Smooth muscle cell (in vitro differentiated cells): ENCODE data around the gene KCNMA1. TPM values are rescaled to one million over a fixed set of nuclear protein-coding genes. Genes with fewer than 3 reads are reported as not detected.

Experiments used
- DNase-seq: peaks from one replicate; lab custom pipeline; 2025; ENCODE audit not compliant: unreplicated experiment; lab: John Stamatoyannopoulos, UW
- H2AFZ ChIP-seq: fragments of 200-600 bp; sonication (generic); 2 replicates; pipeline ENCODE4 v1.6.0; 2016; ENCODE audit warnings: antibody characterized with exemption, low read depth, mild to moderate bottlenecking
- H3F3A ChIP-seq: fragments of 200-600 bp; sonication (generic); 2 replicates; pipeline ENCODE4 v1.6.0; 2017; ENCODE audit warnings: antibody characterized with exemption, low read depth
- H3K27ac ChIP-seq: fragments of 200-600 bp; sonication (generic); 2 replicates; pipeline ENCODE4 v1.5.1; 2016; ENCODE audit warnings: low read depth, mild to moderate bottlenecking
- H3K27me3 ChIP-seq: fragments of 200-600 bp; sonication (generic); 2 replicates; pipeline ENCODE4 v1.6.1; 2016; ENCODE audit warnings: low read depth, mild to moderate bottlenecking
- H3K36me3 ChIP-seq: fragments of 200-600 bp; sonication (generic); 2 replicates; pipeline ENCODE4 v1.5.1; 2016; ENCODE audit warnings: low read depth
- H3K4me1 ChIP-seq: fragments of 200-600 bp; sonication (generic); 2 replicates; pipeline ENCODE4 v1.5.1; 2016; ENCODE audit warnings: low read depth
- H3K4me2 ChIP-seq: fragments of 200-600 bp; sonication (generic); 2 replicates; pipeline ENCODE4 v1.6.0; 2016; ENCODE audit warnings: mild to moderate bottlenecking
- H3K4me3 ChIP-seq: fragments of 200-600 bp; sonication (generic); 2 replicates; pipeline ENCODE4 v1.5.1; 2016; ENCODE audit warnings: mild to moderate bottlenecking
- H3K79me2 ChIP-seq: fragments of 200-600 bp; sonication (generic); 2 replicates; pipeline ENCODE4 v1.6.0; 2016; ENCODE audit warnings: low read depth, mild to moderate bottlenecking
- H3K9ac ChIP-seq: fragments of 200-600 bp; sonication (generic); 2 replicates; pipeline ENCODE4 v1.6.0; 2016; ENCODE audit warnings: low read depth
- H3K9me3 ChIP-seq: fragments of 200-600 bp; sonication (generic); replicated peaks from 2 replicates; pipeline ENCODE4 v1.5.1; 2016; ENCODE audit warnings: low read depth
- H4K20me1 ChIP-seq: fragments of 200-600 bp; sonication (generic); 2 replicates; pipeline ENCODE4 v1.6.0; 2016; ENCODE audit warnings: low read depth
- CTCF ChIP-seq: fragments of 200-600 bp; sonication (generic); IDR thresholded peaks from 2 replicates; pipeline ENCODE4 v1.5.1; 2017; ENCODE audit warnings: borderline replicate concordance, mild to moderate bottlenecking, antibody characterized with exemption; ENCODE audit not compliant: insufficient read depth, poor library complexity, severe bottlenecking
- WGBS: methylation state at CpG from one replicate; pipeline ENCODE4 v1.1.7; 2016; ENCODE audit warnings: low lambda C conversion rate; 5-methylcytosine and 5-hydroxymethylcytosine counted together
- polyA plus RNA-seq: library from polyadenylated mRNA; unstranded; fragments of >200 nt; fragmentation: Nextera tagmentation; extraction: Ambion mirVana; gene quantifications from 2 replicates; pipeline ENCODE4 v1.2.1, GENCODE V29; 2016
- total RNA-seq: library from RNA; depleted of rRNA; stranded (reverse); fragments of >200 nt; gene quantifications from 2 replicates; pipeline ENCODE4 v1.2.3, GENCODE V29; 2014

The KCNMA1 gene
- total and polyA plus RNA-seq, 2 experiments from 2014 or later: 9.1 to 23.4 TPM

GRCh38 chr10:77458986-77459590, 178.5 kb downstream of the KCNMA1 start:
- H3K36me3 ChIP-seq: no peaks in the 10 kb centered on the region
- 20% methylated on average over 3 of the region's 3 CpGs for WGBS
- H2AFZ ChIP-seq: peak overlapping the region; percentile 4
- no peaks in the 10 kb centered on the region for H3K27me3 ChIP-seq
- H3K27ac ChIP-seq: peak overlapping the region; percentile 75
- TF ChIP-seq CTCF: no peak
- peaks cover 9% of the 10 kb centered on the region for H3K4me1 ChIP-seq
- H3K4me3 ChIP-seq: no peak overlapping the region
- H3K4me2 ChIP-seq: peak overlapping the region; percentile 63
- no peaks in the 10 kb centered on the region for H3K9me3 ChIP-seq
- no peaks in the 10 kb centered on the region for H4K20me1 ChIP-seq
- no peak for DNase-seq
- no peak overlapping the region for H3K9ac ChIP-seq
- peaks cover 19% of the 10 kb centered on the region for H3F3A ChIP-seq
- H3K79me2 ChIP-seq: no peaks in the 10 kb centered on the region

GRCh38 chr10:77457721-77458120, 179.9 kb downstream of the KCNMA1 start:
- Histone ChIP-seq H3K27me3 (no peaks in the 10 kb centered on the region), H3K36me3 (no peaks in the 10 kb centered on the region), H3K9ac (no peak overlapping the region), H3K4me1 (peaks cover 3% of the 10 kb centered on the region), H3K9me3 (no peaks in the 10 kb centered on the region), H3K4me2 (no peak overlapping the region), H3F3A (peaks cover 19% of the 10 kb centered on the region), H3K4me3 (no peak overlapping the region), H3K27ac (no peak overlapping the region), H4K20me1 (no peaks in the 10 kb centered on the region), H2AFZ (no peak overlapping the region), H3K79me2 (no peaks in the 10 kb centered on the region)
- no peak for DNase-seq
- no peak for TF ChIP-seq CTCF
- 81% methylated on average over 7 of the region's 7 CpGs for WGBS

- peaks cover 19% of the 10 kb centered on the region for H3F3A ChIP-seq
- H3K79me2 ChIP-seq: no peaks in the 10 kb centered on the region
- H3K27ac ChIP-seq: no peak overlapping the region
- no peaks in the 10 kb centered on the region for H3K27me3 ChIP-seq
- H3K9me3 ChIP-seq: no peaks in the 10 kb centered on the region
- no peak for TF ChIP-seq CTCF
- H3K9ac ChIP-seq: no peak overlapping the region
- H2AFZ ChIP-seq: no peak overlapping the region
- no peak overlapping the region for H3K4me2 ChIP-seq
- no peak for DNase-seq
- no peaks in the 10 kb centered on the region for H3K36me3 ChIP-seq
- WGBS: 100% methylated on average over 1 of the region's 1 CpG
- no peaks in the 10 kb centered on the region for H4K20me1 ChIP-seq
- H3K4me3 ChIP-seq: no peak overlapping the region
- H3K4me1 ChIP-seq: peaks cover 3% of the 10 kb centered on the region
Measured at GRCh38 chr10:77457266-77457665, 180.3 kb downstream of the KCNMA1 start.

- no peaks in the 10 kb centered on the region for H3K27me3 ChIP-seq
- H3K4me1 ChIP-seq: peaks cover 3% of the 10 kb centered on the region
- H3F3A ChIP-seq: peaks cover 19% of the 10 kb centered on the region
- no peak overlapping the region for H3K9ac ChIP-seq
- WGBS: 92% methylated on average over 5 of the region's 5 CpGs
- H2AFZ ChIP-seq: no peak overlapping the region
- H3K27ac ChIP-seq: no peak overlapping the region
- no peaks in the 10 kb centered on the region for H3K79me2 ChIP-seq
- no peak overlapping the region for H3K4me3 ChIP-seq
- H3K4me2 ChIP-seq: no peak overlapping the region
- no peaks in the 10 kb centered on the region for H4K20me1 ChIP-seq
- no peaks in the 10 kb centered on the region for H3K36me3 ChIP-seq
- no peak for DNase-seq
- no peak for TF ChIP-seq CTCF
- H3K9me3 ChIP-seq: no peaks in the 10 kb centered on the region
Measured at GRCh38 chr10:77456414-77456813, 181.2 kb downstream of the KCNMA1 start.
